HepG2 (cell line): ENCODE results near the gene SC5D. TPM values are rescaled to one million over a fixed set of nuclear protein-coding genes. Genes with fewer than 3 reads are reported as not detected.

ENCODE experiments used
- AGO2 ChIP-seq: fragments of 200-400 bp; formaldehyde crosslinking; optimal IDR thresholded peaks from 2 replicates; pipeline ENCODE3; 2017; ENCODE audit warnings: mild to moderate bottlenecking, low read depth, low read length, moderate library complexity
- BCL3 ChIP-seq: sonication (generic); formaldehyde crosslinking; IDR thresholded peaks from 2 replicates; pipeline ENCODE4 v1.5.1; 2020; ENCODE audit warnings: mild to moderate bottlenecking, missing genetic modification reagents, moderate library complexity
- BCL6 ChIP-seq: IDR thresholded peaks from 2 replicates; pipeline ENCODE4 v1.6.1; 2016; ENCODE audit warnings: missing genetic modification reagents, missing compliant biosample characterization
- CREB1 ChIP-seq, 2 experiments: fragments of 450-650 bp in 1 of 2; IDR thresholded peaks; 2 replicates each; pipeline ENCODE4 v1.6.1; 2016 to 2017; ENCODE audit warnings: control low read depth in 1 of 2, mild to moderate bottlenecking in 1 of 2, missing compliant biosample characterization in 1 of 2, missing genetic modification characterization in 1 of 2
- GLMP ChIP-seq: sonication (generic); formaldehyde crosslinking; IDR thresholded peaks from 2 replicates; pipeline ENCODE4 v1.9.0; 2021; ENCODE audit warnings: missing genetic modification reagents, mild to moderate bottlenecking, borderline replicate concordance
- PHF21A ChIP-seq: sonication (generic); formaldehyde crosslinking; IDR thresholded peaks from 2 replicates; pipeline ENCODE4 v1.5.0; 2020; ENCODE audit warnings: mild to moderate bottlenecking, missing genetic modification reagents
- RXRA ChIP-seq: sonication (generic); formaldehyde crosslinking; IDR thresholded peaks from 2 replicates; pipeline ENCODE4 v1.5.1; 2020; ENCODE audit warnings: missing genetic modification reagents
- SMAD3 ChIP-seq: sonication (generic); formaldehyde crosslinking; IDR thresholded peaks from 2 replicates; pipeline ENCODE4 v1.4.0; 2020; ENCODE audit warnings: missing genetic modification reagents
- ZNF10 ChIP-seq: sonication (generic); formaldehyde crosslinking; IDR thresholded peaks from 2 replicates; pipeline ENCODE4 v1.4.0; 2020; ENCODE audit warnings: mild to moderate bottlenecking, low read depth, missing genetic modification reagents, borderline replicate concordance
- ZNF225 ChIP-seq: sonication (generic); formaldehyde crosslinking; IDR thresholded peaks from 2 replicates; pipeline ENCODE4 v1.4.0; 2020; ENCODE audit warnings: mild to moderate bottlenecking, missing genetic modification reagents
- ZNF407 ChIP-seq: sonication (generic); formaldehyde crosslinking; IDR thresholded peaks from one replicate; pipeline ENCODE4 v1.5.1; 2020; ENCODE audit warnings: mild to moderate bottlenecking, missing genetic modification reagents; ENCODE audit errors: not compliant biosample characterization
- ZNF431 ChIP-seq: sonication (generic); formaldehyde crosslinking; IDR thresholded peaks from 2 replicates; pipeline ENCODE4 v1.9.0; 2022; ENCODE audit warnings: missing genetic modification reagents, low read depth, mild to moderate bottlenecking, borderline replicate concordance
- ZNF484 ChIP-seq: sonication (generic); formaldehyde crosslinking; IDR thresholded peaks from 2 replicates; pipeline ENCODE4 v1.5.1; 2020; ENCODE audit warnings: mild to moderate bottlenecking, low read depth, missing genetic modification reagents, borderline replicate concordance
- ZNF589 ChIP-seq: sonication (generic); formaldehyde crosslinking; conservative IDR thresholded peaks from 2 replicates; pipeline ENCODE4 v1.8.0; 2022; ENCODE audit warnings: mild to moderate bottlenecking, moderate library complexity, missing genetic modification reagents
- ZNF605 ChIP-seq: sonication (generic); formaldehyde crosslinking; IDR thresholded peaks from 2 replicates; pipeline ENCODE4 v1.8.0; 2022; ENCODE audit warnings: mild to moderate bottlenecking, missing genetic modification reagents
- ZSCAN21 ChIP-seq: sonication (generic); formaldehyde crosslinking; IDR thresholded peaks from 2 replicates; pipeline ENCODE4 v1.8.0; 2022; ENCODE audit warnings: mild to moderate bottlenecking, missing genetic modification reagents, moderate library complexity, borderline replicate concordance
- polyA plus RNA-seq, 8 experiments: library from polyadenylated mRNA; depleted of rRNA in 3 of 8; stranded (reverse) in 7 of 8; unstranded in 1 of 8; fragments of >200 nt; fragmentation: Illumina TruSeq in 4 of 8; extraction: Trizol in 4 of 8; gene quantifications; 2 replicates each; pipeline versions ENCODE4 v1.2.1 to v1.2.3, GENCODE V29; 2011 to 2016; ENCODE audit warnings: low read depth in 4 of 8, missing spikeins in 1 of 8, mixed read lengths in 1 of 8; ENCODE audit not compliant: insufficient read depth in 1 of 8
- total RNA-seq, 5 experiments: library from RNA; depleted of rRNA; stranded (reverse); fragments of >200 nt; fragmentation: Illumina TruSeq; extraction: Trizol; gene quantifications; 2 replicates each; pipeline ENCODE4 v1.2.3, GENCODE V29; 2016; ENCODE audit warnings: low read depth in 1 of 5

SC5D gene
- total and polyA plus RNA-seq, 2 of the 13 experiments (the other 11 are each of a cell fraction or from before 2014, with no cell fraction given), result 84.4 to 155 TPM

- TF ChIP-seq GLMP (CRISPR knock-in tag) (no peak), ZNF589 (CRISPR knock-in tag) (no peak), ZNF10 (CRISPR knock-in tag) (no peak), PHF21A (CRISPR knock-in tag) (no peak; the same call in 1 of the 2 replicates), ZSCAN21 (CRISPR knock-in tag) (0 out of 2 replicates have a peak, but pooled peaks have one; percentile 62), BCL6 (peak; percentile 51), BCL3 (CRISPR knock-in tag) (peak; percentile 80), AGO2 (peak; percentile 65), SMAD3 (no peak), CREB1 (IDR thresholded peaks at IDR 0.05) (peak; percentile 76), CREB1 (CRISPR knock-in tag; IDR thresholded peaks at IDR 0.05) (peak; percentile 87), ZNF431 (CRISPR knock-in tag) (peak; percentile 53), ZNF605 (CRISPR knock-in tag) (peak; percentile 86; the same call in 1 of the 2 replicates), ZNF407 (CRISPR knock-in tag) (peak; percentile 69), RXRA (CRISPR knock-in tag) (peak; percentile 45; the same call in 1 of the 2 replicates), ZNF225 (peak; percentile 67; the same call in 1 of the 2 replicates), ZNF484 (CRISPR knock-in tag) (0 out of 2 replicates have a peak, but pooled peaks have one; percentile 39)
Measured at GRCh38 chr11:121292495-121293287, at the start of gene SC5D (continued).
